GM23338 (cell line): ENCODE data around the gene PPM1H. TPM values are rescaled to one million over a fixed set of nuclear protein-coding genes. Genes with fewer than 3 reads are reported as not detected.

ENCODE experiments used
- ATAC-seq: fragments of 200-7000 bp; cut with Tn5 transposase; 3 replicates; pipeline ENCODE4 v1.9.1; 2020
- DNase-seq: peaks from one replicate; pipeline ENCODE4 v3.0.0-alpha.2; 2015; ENCODE audit warnings: low spot score
- H2AFZ ChIP-seq: fragments of 200-600 bp; sonication (generic); 2 replicates; pipeline ENCODE4 v1.8.0; 2016; ENCODE audit warnings: antibody characterized with exemption, mild to moderate bottlenecking, moderate library complexity
- H3F3A ChIP-seq: fragments of 200-600 bp; sonication (generic); replicated peaks from 2 replicates; pipeline ENCODE4 v1.8.0; 2017; ENCODE audit warnings: antibody characterized with exemption, mixed run types, low read depth
- H3K27ac ChIP-seq: fragments of 200-600 bp; sonication (generic); 2 replicates; pipeline ENCODE4 v1.6.1; 2016; ENCODE audit warnings: low read depth
- H3K27me3 ChIP-seq: fragments of 200-600 bp; sonication (generic); 2 replicates; pipeline ENCODE4 v1.8.0; 2016; ENCODE audit warnings: mild to moderate bottlenecking, mixed run types, moderate library complexity; ENCODE audit not compliant: insufficient read depth
- H3K36me3 ChIP-seq: fragments of 200-600 bp; sonication (generic); 2 replicates; pipeline ENCODE4 v1.8.0; 2016; ENCODE audit warnings: mild to moderate bottlenecking; ENCODE audit not compliant: insufficient read depth
- H3K4me1 ChIP-seq: fragments of 200-600 bp; sonication (generic); 2 replicates; pipeline ENCODE4 v1.8.0; 2016; ENCODE audit warnings: mild to moderate bottlenecking, moderate library complexity; ENCODE audit not compliant: insufficient read depth
- H3K4me2 ChIP-seq: fragments of 200-600 bp; sonication (generic); 2 replicates; pipeline ENCODE4 v1.7.1; 2017; ENCODE audit warnings: mixed run types
- H3K4me3 ChIP-seq: fragments of 200-600 bp; sonication (generic); 2 replicates; pipeline ENCODE4 v1.6.1; 2016; ENCODE audit warnings: mixed run types
- H3K79me2 ChIP-seq: fragments of 200-600 bp; sonication (generic); replicated peaks from 2 replicates; pipeline ENCODE4 v1.8.0; 2017; ENCODE audit warnings: mild to moderate bottlenecking; ENCODE audit not compliant: insufficient read depth
- H3K9me2 ChIP-seq: fragments of 200-600 bp; sonication (generic); 2 replicates; pipeline ENCODE4 v1.8.0; 2017; ENCODE audit not compliant: insufficient read depth
- H4K20me1 ChIP-seq: fragments of 200-600 bp; sonication (generic); replicated peaks from 2 replicates; pipeline ENCODE4 v1.8.0; 2017; ENCODE audit warnings: mild to moderate bottlenecking; ENCODE audit not compliant: insufficient read depth
- H3K27ac Mint-ChIP-seq: 2 replicates; pipeline ENCODE4 v1.8.0; 2020; ENCODE audit warnings: inconsistent platforms, mild to moderate bottlenecking, moderate library complexity, mixed read lengths
- H3K27me3 Mint-ChIP-seq: 3 replicates; pipeline ENCODE4 v1.8.0; 2022; ENCODE audit warnings: low read depth, mild to moderate bottlenecking, moderate library complexity, mixed read lengths, inconsistent platforms; ENCODE audit not compliant: insufficient read depth, poor library complexity
- H3K36me3 Mint-ChIP-seq: 3 replicates; pipeline ENCODE4 v1.8.0; 2021; ENCODE audit warnings: low read depth, mild to moderate bottlenecking, inconsistent platforms, moderate library complexity, mixed read lengths
- H3K4me1 Mint-ChIP-seq: 3 replicates; pipeline ENCODE4 v1.8.0; 2020; ENCODE audit warnings: mild to moderate bottlenecking, inconsistent platforms, mixed read lengths
- H3K4me3 Mint-ChIP-seq: 3 replicates; pipeline ENCODE4 v1.8.0; 2021; ENCODE audit warnings: moderate library complexity, mild to moderate bottlenecking, inconsistent platforms, mixed read lengths
- H3K9me3 Mint-ChIP-seq: 3 replicates; pipeline ENCODE4 v1.8.0; 2020; ENCODE audit warnings: moderate library complexity, mild to moderate bottlenecking, inconsistent platforms, mixed read lengths
- CREB1 ChIP-seq: fragments of 250-450 bp; sonication (Bioruptor Pico); IDR thresholded peaks from 2 replicates; pipeline ENCODE4 v1.5.0; 2020; ENCODE audit warnings: low read depth, mild to moderate bottlenecking, moderate library complexity
- CTCF ChIP-seq, 2 experiments: fragments of 200-600 bp in 1 of 2; sonication (generic) in 1 of 2; conservative IDR thresholded peaks; 2 replicates each; pipeline versions ENCODE4 v1.5.1 to v1.6.1; 2016 to 2017; ENCODE audit warnings: antibody characterized with exemption in 2 of 2, low read depth in 2 of 2, mild to moderate bottlenecking in 2 of 2, moderate library complexity in 1 of 2
- ETS1 ChIP-seq: IDR thresholded peaks from 2 replicates; pipeline ENCODE4 v1.6.1; 2016; ENCODE audit warnings: antibody characterized with exemption
- EZH2 ChIP-seq: fragments of 200-600 bp; sonication (generic); IDR thresholded peaks from one replicate; pipeline ENCODE4 v1.8.0; 2017; ENCODE audit warnings: antibody characterized with exemption, mild to moderate bottlenecking, low read depth; ENCODE audit not compliant: unreplicated experiment
- EZH2phosphoT487 ChIP-seq: fragments of 200-600 bp; sonication (generic); IDR thresholded peaks from one replicate; pipeline ENCODE4 v1.8.1; 2018; ENCODE audit warnings: antibody characterized with exemption; ENCODE audit not compliant: unreplicated experiment
- JUNB ChIP-seq: IDR thresholded peaks from one replicate; pipeline ENCODE4 v1.6.1; 2016; ENCODE audit warnings: antibody characterized with exemption; ENCODE audit not compliant: unreplicated experiment
- NANOG ChIP-seq: IDR thresholded peaks from 2 replicates; pipeline ENCODE4 v1.6.1; 2016; ENCODE audit warnings: antibody characterized with exemption, borderline replicate concordance
- POLR2AphosphoS5 ChIP-seq: IDR thresholded peaks from 2 replicates; pipeline ENCODE4 v1.6.1; 2016; ENCODE audit warnings: antibody characterized with exemption, low read depth
- REST ChIP-seq: IDR thresholded peaks from one replicate; pipeline ENCODE4 v1.6.1; 2018; ENCODE audit warnings: antibody characterized with exemption; ENCODE audit not compliant: unreplicated experiment
- STAT1 ChIP-seq: IDR thresholded peaks from one replicate; pipeline ENCODE4 v1.6.1; 2016; ENCODE audit warnings: antibody characterized with exemption; ENCODE audit not compliant: unreplicated experiment
- ZNF114 ChIP-seq: fragments of 250-450 bp; sonication (Bioruptor Pico); IDR thresholded peaks from 2 replicates; pipeline ENCODE4 v1.5.0; 2020; ENCODE audit warnings: mild to moderate bottlenecking, moderate library complexity
- ZNF331 ChIP-seq: fragments of 250-450 bp; sonication (Bioruptor Pico); IDR thresholded peaks from 2 replicates; pipeline ENCODE4 v1.5.0; 2020; ENCODE audit warnings: low read depth, mild to moderate bottlenecking, moderate library complexity
- ZNF462 ChIP-seq: fragments of 250-450 bp; sonication (Bioruptor Pico); IDR thresholded peaks from 2 replicates; pipeline ENCODE4 v1.5.0; 2020; ENCODE audit warnings: mild to moderate bottlenecking, moderate library complexity
- polyA plus RNA-seq: library from polyadenylated mRNA; unstranded; fragments of >200 nt; fragmentation: Nextera tagmentation; extraction: Ambion mirVana; gene quantifications from 2 replicates; pipeline ENCODE4 v1.2.1, GENCODE V29; 2016
- total RNA-seq: library from RNA; depleted of rRNA; stranded (reverse); fragments of >200 nt; shearing (Covaris generic); gene quantifications from 2 replicates; pipeline ENCODE4 v1.2.3, GENCODE V29; 2014

PPM1H gene
- total and polyA plus RNA-seq, 2 experiments from 2014 or later: 11.4 to 41.2 TPM

GRCh38 chr12:62785941-62786559, 148.9 kb downstream of the PPM1H start:
- no peak overlapping the region for H3K4me2 ChIP-seq
- H3K36me3 ChIP-seq: no peaks in the 10 kb centered on the region
- H3K9me3 Mint-ChIP-seq: no peaks in the 10 kb centered on the region
- H3K4me1 ChIP-seq: peaks cover 20% of the 10 kb centered on the region
- no peak for ATAC-seq
- H3K9me2 ChIP-seq: no peaks in the 10 kb centered on the region
- no peak overlapping the region for H3K4me3 ChIP-seq
- H3K36me3 Mint-ChIP-seq: peaks cover 15% of the 10 kb centered on the region
- no peaks in the 10 kb centered on the region; the same call in 1 of the 2 replicates for H3K79me2 ChIP-seq
- H3K27ac Mint-ChIP-seq: no peak overlapping the region; the same call in none of the 2 replicates
- H3K4me3 Mint-ChIP-seq: no peak overlapping the region
- no peak for TF ChIP-seq EZH2phosphoT487
- no peak for TF ChIP-seq JUNB
- TF ChIP-seq NANOG: no peak
- no peak for TF ChIP-seq ETS1
- TF ChIP-seq EZH2: no peak
- no peak for TF ChIP-seq STAT1
- no peak for TF ChIP-seq ZNF114
- no peak for TF ChIP-seq REST
- no peak for TF ChIP-seq CREB1 (CRISPR knock-in tag)
- TF ChIP-seq ZNF331 (CRISPR knock-in tag): no peak
- no peak for TF ChIP-seq CTCF (conservative IDR thresholded peaks at IDR 0.05; ENCODE audit: low read depth in 2 of 2)
- TF ChIP-seq POLR2AphosphoS5: no peak
- TF ChIP-seq ZNF462 (CRISPR knock-in tag): no peak
- H3K27ac ChIP-seq: no peak overlapping the region
- peaks cover 41% of the 10 kb centered on the region for H3K4me1 Mint-ChIP-seq
- no peak for DNase-seq
- H2AFZ ChIP-seq: no peak overlapping the region
- H3K27me3 Mint-ChIP-seq: peaks cover 5% of the 10 kb centered on the region
- H4K20me1 ChIP-seq: no peaks in the 10 kb centered on the region
- no peaks in the 10 kb centered on the region for H3K27me3 ChIP-seq
- H3F3A ChIP-seq: no peaks in the 10 kb centered on the region
